GM12892 (cell line): Measurements from ENCODE around the gene CDKL1.

ENCODE experiments used
- POLR2A ChIP-seq: IDR thresholded peaks from 2 replicates; pipeline ENCODE4 v1.6.1; 2011; ENCODE audit warnings: low read depth, low read length, control low read depth
- POLR2AphosphoS5 ChIP-seq: IDR thresholded peaks from 2 replicates; pipeline ENCODE4 v1.6.1; 2011; ENCODE audit warnings: low read depth, low read length, control low read depth
- TAF1 ChIP-seq: IDR thresholded peaks from 2 replicates; pipeline ENCODE4 v1.6.1; 2011; ENCODE audit warnings: low read depth, mild to moderate bottlenecking, control low read depth, low read length, borderline replicate concordance

DNA sequence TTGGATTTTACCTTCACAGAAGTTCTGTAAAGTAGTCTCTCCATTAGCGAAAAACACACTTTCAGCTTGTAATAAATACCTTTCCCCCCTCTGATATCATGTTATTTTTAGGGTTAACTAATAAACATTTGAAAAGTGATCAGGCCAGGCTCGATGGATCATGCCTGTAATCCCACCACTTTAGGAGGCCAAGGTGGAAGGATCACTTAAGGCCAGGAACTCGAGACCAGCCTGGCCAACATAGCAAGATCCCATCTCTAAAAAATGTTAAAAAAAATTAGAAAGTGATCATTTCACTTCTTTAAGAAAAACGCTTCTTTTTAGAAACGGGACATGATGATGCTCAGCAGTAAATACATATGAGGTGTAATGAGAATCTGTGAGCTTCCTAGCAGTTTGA lies 2.0 kb downstream of the CDKL1 start:
- TF ChIP-seq POLR2A (no peak), POLR2AphosphoS5 (no peak), TAF1 (no peak)
